Neuronal stem cell (in vitro differentiated cells): ENCODE data around the gene DNAI4.

Source experiments
- DNase-seq: peaks from one replicate; pipeline ENCODE4 v3.0.0-alpha.2; 2013; ENCODE audit warnings: low spot score
- H2AFZ ChIP-seq: one replicate; pipeline ENCODE4 v1.6.1; 2013; ENCODE audit warnings: mild to moderate bottlenecking, low read length, inconsistent platforms
- H2AK5ac ChIP-seq: 2 replicates; pipeline ENCODE4 v1.6.1; 2013; ENCODE audit warnings: low read depth, mild to moderate bottlenecking, inconsistent platforms, low read length, moderate library complexity, mixed read lengths
- H2BK120ac ChIP-seq: 2 replicates; pipeline ENCODE4 v1.6.1; 2013; ENCODE audit warnings: low read depth, mild to moderate bottlenecking, inconsistent platforms, low read length, moderate library complexity, mixed read lengths
- H2BK12ac ChIP-seq: one replicate; pipeline ENCODE4 v1.6.1; 2013; ENCODE audit warnings: low read length, inconsistent platforms
- H2BK15ac ChIP-seq: 2 replicates; pipeline ENCODE4 v1.6.1; 2013; ENCODE audit warnings: mild to moderate bottlenecking, low read length, inconsistent platforms, mixed read lengths
- H2BK5ac ChIP-seq: one replicate; pipeline ENCODE4 v1.6.1; 2013; ENCODE audit warnings: inconsistent platforms, mild to moderate bottlenecking, low read length, moderate library complexity
- H3K14ac ChIP-seq: one replicate; pipeline ENCODE4 v1.6.1; 2013; ENCODE audit warnings: low read length, inconsistent platforms
- H3K18ac ChIP-seq: 2 replicates; pipeline ENCODE4 v1.6.1; 2013; ENCODE audit warnings: low read length, inconsistent platforms
- H3K23ac ChIP-seq: 2 replicates; pipeline ENCODE4 v1.6.1; 2013; ENCODE audit warnings: low read depth, mild to moderate bottlenecking, mixed read lengths, low read length, inconsistent platforms; ENCODE audit not compliant: poor library complexity
- H3K27ac ChIP-seq: replicated peaks from 3 replicates; pipeline ENCODE4 v1.5.1; 2013; ENCODE audit warnings: low read length, inconsistent platforms
- H3K27me3 ChIP-seq, 3 experiments: 2 replicates each; pipeline ENCODE4 v1.6.1; 2013; ENCODE audit warnings: low read length in 3 of 3, mild to moderate bottlenecking in 2 of 3, inconsistent platforms in 1 of 3, low read depth in 1 of 3, mixed read lengths in 1 of 3, moderate library complexity in 1 of 3; ENCODE audit not compliant: control insufficient read depth in 3 of 3, insufficient read depth in 3 of 3
- H3K36me3 ChIP-seq, 2 donors: replicated peaks in 1 of 2; 2 replicates each; pipeline ENCODE4 v1.6.1; 2013; ENCODE audit warnings: low read length in 2 of 2; ENCODE audit not compliant: control insufficient read depth in 2 of 2, insufficient read depth in 2 of 2
- H3K4ac ChIP-seq: 2 replicates; pipeline ENCODE4 v1.6.1; 2013; ENCODE audit warnings: inconsistent platforms, mild to moderate bottlenecking, low read length, moderate library complexity
- H3K4me1 ChIP-seq, 2 donors: 1 replicate in 1 of 2; 2 replicates in 1 of 2; pipeline ENCODE4 v1.6.1; 2013; ENCODE audit warnings: low read length in 2 of 2, low read depth in 1 of 2; ENCODE audit not compliant: control insufficient read depth in 2 of 2, insufficient read depth in 1 of 2
- H3K4me2 ChIP-seq: one replicate; pipeline ENCODE4 v1.6.1; 2013; ENCODE audit warnings: mild to moderate bottlenecking, low read length, inconsistent platforms; ENCODE audit not compliant: insufficient read depth, poor library complexity, severe bottlenecking
- H3K4me3 ChIP-seq, 2 donors: 2 replicates each; pipeline ENCODE4 v1.5.1; 2013; ENCODE audit warnings: low read length in 2 of 2, mild to moderate bottlenecking in 2 of 2, inconsistent platforms in 1 of 2, moderate library complexity in 1 of 2
- H3K79me1 ChIP-seq: one replicate; pipeline ENCODE4 v1.6.1; 2013; ENCODE audit warnings: low read depth, mild to moderate bottlenecking, inconsistent platforms, low read length, moderate library complexity
- H3K9ac ChIP-seq: one replicate; pipeline ENCODE4 v1.6.1; 2013; ENCODE audit warnings: mild to moderate bottlenecking, low read depth, low read length, inconsistent platforms; ENCODE audit not compliant: poor library complexity
- H3K9me3 ChIP-seq, 2 donors: replicated peaks in 1 of 2; 2 replicates each; pipeline versions ENCODE3 to v1.6.1; 2013; ENCODE audit warnings: low read length in 2 of 2, mild to moderate bottlenecking in 2 of 2, inconsistent platforms in 1 of 2, low read depth in 1 of 2, mixed read lengths in 1 of 2, moderate library complexity in 1 of 2; ENCODE audit not compliant: control insufficient read depth in 2 of 2, insufficient read depth in 1 of 2
- H4K8ac ChIP-seq: one replicate; pipeline ENCODE4 v1.6.1; 2013; ENCODE audit warnings: low read depth, mild to moderate bottlenecking, inconsistent platforms, low read length, moderate library complexity
- H4K91ac ChIP-seq: one replicate; pipeline ENCODE4 v1.6.1; 2013; ENCODE audit warnings: low read length, low read depth, mild to moderate bottlenecking, inconsistent platforms; ENCODE audit not compliant: poor library complexity
- WGBS, 2 donors: extraction: QIAGEN DNeasy Blood & Tissue Kit; methylation state at CpG; one replicate each; pipeline ENCODE4 v1.1.7; 2013; ENCODE audit warnings: missing lambda C conversion rate in 2 of 2, mixed read lengths in 1 of 2; ENCODE audit not compliant: insufficient read length in 2 of 2, insufficient replicate concordance in 1 of 2; ENCODE audit errors: extremely low coverage in 2 of 2; 5-methylcytosine and 5-hydroxymethylcytosine counted together

The DNAI4 gene

GRCh38 chr1:66920543-66920942 is 4.1 kb downstream of the DNAI4 start:
- Histone ChIP-seq H3K9me3 (peaks cover 3 to 5% of the 10 kb centered on the region in 2 donors), H3K9ac (no peak overlapping the region), H3K36me3 (peaks cover 4 to 21% of the 10 kb centered on the region in 2 donors), H4K91ac (no peak overlapping the region), H3K4me2 (no peak overlapping the region), H2BK5ac (no peak overlapping the region), H2BK15ac (no peak overlapping the region), H2BK12ac (no peak overlapping the region), H2AK5ac (no peak overlapping the region), H3K4me1 (peaks cover 3 to 9% of the 10 kb centered on the region in 2 donors), H3K4ac (no peak overlapping the region), H4K8ac (no peak overlapping the region), H3K18ac (no peak overlapping the region), H2BK120ac (no peak overlapping the region), H3K79me1 (no peaks in the 10 kb centered on the region), H3K4me3 (no peak overlapping the region), H3K27ac (no peak overlapping the region), H3K27me3 (no peaks in the 10 kb centered on the region), H2AFZ (no peak overlapping the region), H3K14ac (no peak overlapping the region), H3K23ac (no peak overlapping the region)
- no CpG with 5 or more reads among the region's 2 CpGs for WGBS, 2 donors
- no peak for DNase-seq

- Histone ChIP-seq H2AK5ac (no peak overlapping the region), H2BK120ac (no peak overlapping the region), H3K14ac (no peak overlapping the region), H3K4me2 (no peak overlapping the region), H3K18ac (no peak overlapping the region), H2BK12ac (no peak overlapping the region), H4K91ac (no peak overlapping the region), H2BK5ac (no peak overlapping the region), H3K27ac (no peak overlapping the region), H3K4me3 (no peak overlapping the region), H3K4ac (no peak overlapping the region), H3K27me3 (no peaks in the 10 kb centered on the region), H3K23ac (no peak overlapping the region), H3K9me3 (peaks cover 3 to 5% of the 10 kb centered on the region in 2 donors), H2BK15ac (no peak overlapping the region), H3K36me3 (peaks cover 4 to 21% of the 10 kb centered on the region in 2 donors), H3K4me1 (peaks cover 3 to 9% of the 10 kb centered on the region in 2 donors), H3K9ac (no peak overlapping the region), H2AFZ (no peak overlapping the region), H4K8ac (no peak overlapping the region), H3K79me1 (no peaks in the 10 kb centered on the region)
- no peak for DNase-seq
- WGBS, 2 donors: no CpG with 5 or more reads among the region's 3 CpGs
Observed at GRCh38 chr1:66919828-66920227, 4.8 kb downstream of the DNAI4 start.

GRCh38 chr1:66919063-66919462 is 5.6 kb downstream of the DNAI4 start:
- Histone ChIP-seq H2BK15ac (no peak overlapping the region), H3K4me1 (peaks cover 3 to 9% of the 10 kb centered on the region in 2 donors), H2BK120ac (no peak overlapping the region), H3K36me3 (peaks cover 4 to 21% of the 10 kb centered on the region in 2 donors), H3K18ac (no peak overlapping the region), H3K4me3 (no peak overlapping the region), H4K8ac (no peak overlapping the region), H2AFZ (no peak overlapping the region), H3K27ac (no peak overlapping the region), H2BK12ac (no peak overlapping the region), H3K4me2 (no peak overlapping the region), H2BK5ac (no peak overlapping the region), H4K91ac (no peak overlapping the region), H3K79me1 (no peaks in the 10 kb centered on the region), H3K23ac (no peak overlapping the region), H3K4ac (no peak overlapping the region), H3K9ac (no peak overlapping the region), H3K9me3 (peaks cover 3 to 5% of the 10 kb centered on the region in 2 donors), H2AK5ac (no peak overlapping the region), H3K14ac (no peak overlapping the region), H3K27me3 (no peaks in the 10 kb centered on the region)
- no peak for DNase-seq
- no CpG with 5 or more reads among the region's 1 CpG for WGBS, 2 donors

DNA sequence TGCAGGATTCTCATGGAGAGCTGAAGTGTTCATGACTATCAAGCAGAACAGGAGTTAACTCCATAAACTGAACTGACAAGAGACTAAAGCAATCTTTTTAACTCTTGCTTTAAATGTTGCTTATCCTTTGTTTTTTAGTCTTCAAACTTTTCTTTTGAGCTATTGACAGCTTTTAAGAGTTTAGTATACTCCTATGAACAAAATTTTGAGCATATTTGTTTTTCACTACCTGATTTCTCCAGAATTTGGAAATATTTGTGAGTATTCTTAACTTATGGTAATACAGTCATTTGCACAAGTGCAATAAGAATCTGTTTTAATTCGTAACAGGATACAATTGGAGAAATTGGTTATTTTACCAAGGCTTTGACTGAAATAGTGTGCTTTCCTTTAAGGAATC is 7.2 kb downstream of the DNAI4 start:
- DNase-seq: no peak
- no peak overlapping the region for H3K27ac ChIP-seq
- WGBS, 2 donors: no CpG with 5 or more reads among the region's 1 CpG

More for the DNA sequence above, 7.2 kb downstream of the DNAI4 start:
- H2BK120ac ChIP-seq: no peak overlapping the region
- no peak overlapping the region for H3K18ac ChIP-seq
- H3K9ac ChIP-seq: no peak overlapping the region
- no peaks in the 10 kb centered on the region for H3K4me1 ChIP-seq
- H3K27me3 ChIP-seq: no peaks in the 10 kb centered on the region
- no peak overlapping the region for H3K14ac ChIP-seq
- no peak overlapping the region for H2BK12ac ChIP-seq
- no peak overlapping the region for H4K8ac ChIP-seq
- no peak overlapping the region for H2BK5ac ChIP-seq
- H4K91ac ChIP-seq: no peak overlapping the region
- H3K4me2 ChIP-seq: no peak overlapping the region
- no peak overlapping the region for H2BK15ac ChIP-seq
- no peak overlapping the region for H2AFZ ChIP-seq
- H3K4ac ChIP-seq: no peak overlapping the region
- H3K4me3 ChIP-seq: no peak overlapping the region
- no peak overlapping the region for H3K23ac ChIP-seq
- no peak overlapping the region for H2AK5ac ChIP-seq
- H3K36me3 ChIP-seq: peaks cover 4 to 17% of the 10 kb centered on the region in 2 donors
- no peaks in the 10 kb centered on the region for H3K79me1 ChIP-seq
- H3K9me3 ChIP-seq: peaks cover 3 to 5% of the 10 kb centered on the region in 2 donors
